ENCODE results near the gene SRBD1.

SRBD1 gene

DNA sequence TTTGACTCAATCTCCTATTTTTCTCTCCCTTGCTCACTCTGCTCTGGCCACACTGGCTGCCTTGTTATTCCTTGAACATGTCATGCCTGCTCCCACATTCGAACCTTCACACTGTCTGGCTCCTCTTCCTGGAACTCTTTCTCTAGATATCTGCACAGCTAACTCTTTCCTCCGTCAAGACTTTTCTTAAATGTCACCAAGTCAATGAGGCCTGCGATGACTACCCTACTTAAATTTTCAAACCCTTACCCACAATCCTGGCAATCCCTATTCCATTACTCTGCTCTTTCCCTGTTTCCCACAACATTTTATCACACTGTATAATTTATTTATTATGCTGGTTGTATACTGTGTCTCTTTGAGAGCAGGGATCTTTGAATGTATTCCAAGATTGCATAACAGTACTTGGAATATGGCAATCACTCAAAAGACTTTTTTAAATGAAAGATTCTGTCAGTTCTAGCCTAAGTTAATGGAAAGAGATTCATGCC lies 206.2 kb downstream of the SRBD1 start:
- DNase-seq: no peak

DNA sequence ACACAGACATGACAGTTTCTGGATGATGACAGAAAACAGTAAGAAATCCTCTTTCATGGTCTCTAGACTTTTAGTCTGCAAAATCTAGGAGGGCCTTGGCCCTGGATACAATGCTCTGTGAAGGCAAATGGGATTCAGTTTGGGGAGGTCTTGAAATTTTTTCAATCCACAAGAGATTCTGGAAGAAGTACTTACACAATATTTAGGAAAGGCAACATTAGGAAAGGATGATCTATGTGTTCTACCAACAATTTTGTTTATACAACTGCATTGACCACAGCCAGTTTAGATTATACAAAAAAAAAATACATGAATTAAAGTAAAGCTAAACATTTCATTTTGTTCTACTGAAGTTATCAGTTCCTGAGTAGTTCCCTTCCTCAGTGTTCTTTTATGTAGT lies 208.0 kb downstream of the SRBD1 start:
- no peak for DNase-seq

DNA sequence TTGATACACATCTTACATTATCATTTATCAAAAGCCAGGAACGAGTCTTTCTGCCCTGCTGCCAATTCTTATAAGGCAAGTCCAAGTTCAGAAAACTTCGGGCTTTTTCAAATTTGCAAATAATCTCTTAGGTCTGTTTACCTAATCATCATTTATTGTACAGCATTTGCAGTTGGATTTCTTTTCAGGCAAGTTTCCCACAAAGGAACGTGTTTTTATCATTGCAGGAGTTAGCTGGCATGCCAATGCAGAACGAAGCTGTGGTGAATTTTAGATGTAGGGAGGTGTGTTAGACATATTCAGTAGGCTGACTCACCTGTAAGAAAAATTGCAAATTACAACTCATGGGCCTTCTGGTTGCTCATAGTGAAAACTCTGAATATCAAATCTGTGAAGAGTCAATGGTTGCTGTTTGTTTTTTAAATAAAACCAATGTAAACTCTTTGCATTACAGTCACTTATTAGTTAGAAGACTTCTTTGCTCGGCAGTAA lies 209.6 kb downstream of the SRBD1 start:
- DNase-seq: no peak

DNA sequence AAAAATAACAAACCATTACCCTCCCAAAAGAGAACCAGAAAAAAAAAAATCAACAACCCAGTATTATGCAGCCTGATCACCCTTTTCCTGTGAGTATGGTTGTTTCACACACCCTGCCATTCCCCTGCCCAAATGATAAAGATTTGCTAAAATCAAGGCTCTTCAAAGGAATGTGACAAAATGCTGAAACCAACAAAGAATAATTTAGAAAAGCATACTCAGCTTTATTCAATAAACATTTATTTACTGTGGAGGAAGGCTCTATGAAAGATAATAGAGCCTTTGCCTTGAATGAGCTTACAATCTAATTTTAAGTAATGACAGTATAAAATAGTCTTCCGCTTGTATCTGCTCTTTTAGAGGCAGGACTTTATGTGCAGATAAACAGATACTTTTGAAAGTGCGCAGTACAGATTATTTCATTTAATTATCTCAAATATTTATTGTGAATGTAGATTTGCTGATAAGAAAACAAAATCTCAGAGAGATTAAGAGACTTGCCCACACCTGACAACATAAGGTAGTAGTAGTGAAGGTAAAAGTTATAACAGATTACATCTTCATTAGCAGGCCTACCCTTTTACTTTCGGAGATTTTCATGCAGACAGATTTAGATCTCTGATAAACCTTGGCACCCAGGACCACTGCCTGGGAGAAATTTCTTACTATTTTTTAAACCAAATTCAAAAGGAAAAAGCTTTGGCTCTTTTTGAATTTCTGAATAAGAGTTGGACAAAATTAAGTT lies 211.9 kb downstream of the SRBD1 start:
- DNase-seq: no peak

GRCh38 chr2:45397292-45397691 lies 213.8 kb downstream of the SRBD1 start:
- DNase-seq: no peak

DNA sequence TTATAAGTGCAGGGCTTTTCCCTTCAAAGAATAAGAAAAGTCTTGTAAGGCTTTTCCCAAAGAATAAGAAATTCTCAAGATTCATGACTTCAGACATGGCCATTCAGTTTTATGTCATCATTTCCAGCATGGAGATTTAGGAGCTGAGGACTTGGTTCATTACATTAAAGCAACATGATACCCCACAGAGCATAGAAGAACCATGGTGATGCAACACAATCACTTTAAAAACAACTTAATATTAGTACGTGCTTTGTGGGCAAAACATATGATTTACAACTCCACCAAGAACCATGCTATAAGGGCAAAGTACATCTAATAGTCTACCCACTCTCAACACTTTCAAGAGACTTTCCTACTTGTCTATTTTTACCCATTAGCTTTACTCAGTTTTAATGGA lies 214.4 kb downstream of the SRBD1 start:
- no peak for DNase-seq

DNA sequence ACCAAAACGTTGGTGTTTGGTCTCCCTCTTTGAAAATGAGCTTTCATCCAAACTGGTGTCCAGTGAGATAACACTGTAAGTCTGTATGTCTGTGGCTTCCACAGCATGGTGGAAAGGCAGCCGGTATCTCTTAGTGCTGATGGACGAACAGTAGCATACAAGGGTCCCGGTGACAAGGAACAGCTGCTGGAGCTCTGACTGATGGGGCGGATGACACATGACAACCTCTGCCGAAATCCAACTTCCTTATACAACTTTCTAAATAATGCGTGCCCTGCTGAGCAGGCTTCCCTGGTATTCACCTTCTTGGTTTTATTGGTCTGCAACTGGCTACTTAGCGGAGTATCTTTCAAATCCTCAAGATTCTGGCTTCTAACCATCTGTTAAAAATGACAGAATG lies 216.2 kb downstream of the SRBD1 start:
- DNase-seq: no peak

- DNase-seq: no peak
These were observed 216.9 kb downstream of the SRBD1 start for GRCh38 chr2:45394216-45394615.

GRCh38 chr2:45391866-45392265 lies 219.2 kb downstream of the SRBD1 start:
- no peak for DNase-seq

DNA sequence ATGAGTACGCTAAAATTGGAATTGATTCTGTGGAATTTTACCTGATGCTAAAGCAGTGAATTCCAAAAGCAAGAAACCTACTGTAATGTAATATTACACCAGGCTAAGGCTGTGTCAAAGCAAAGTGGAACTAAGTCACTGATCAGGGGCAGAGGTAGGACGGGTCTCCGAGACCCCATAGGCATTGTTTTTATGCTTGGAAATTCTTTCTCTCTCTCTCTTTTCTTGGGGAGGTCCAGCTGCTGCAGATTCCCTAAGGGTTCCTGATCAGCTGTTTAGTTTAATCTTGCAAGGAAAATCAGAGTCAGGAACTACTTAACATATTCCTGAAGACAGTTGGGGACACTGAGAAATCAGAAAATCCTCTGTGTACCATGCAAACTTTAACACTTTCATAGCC lies 220.2 kb downstream of the SRBD1 start:
- DNase-seq: no peak

DNA sequence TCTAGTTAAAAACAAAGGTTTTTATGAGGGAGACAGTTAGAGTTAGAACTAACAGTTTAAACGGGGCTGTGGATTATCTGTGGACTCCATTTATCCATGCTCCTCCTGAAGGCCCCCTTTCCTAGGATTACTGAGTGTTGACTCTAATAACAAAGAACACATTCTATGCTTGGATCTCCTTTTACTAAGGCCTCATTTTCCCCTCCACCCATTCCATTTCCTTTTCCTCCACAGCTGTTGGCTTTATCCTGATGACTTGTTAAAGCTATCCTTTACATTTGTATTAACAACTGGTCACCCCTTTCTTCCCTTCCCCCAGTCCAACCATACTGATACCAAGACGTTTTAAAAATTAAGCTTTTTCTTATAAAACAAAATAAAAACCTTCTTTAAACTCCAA lies 220.6 kb downstream of the SRBD1 start:
- DNase-seq: no peak

GRCh38 chr2:45388541-45389100 lies 222.4 kb downstream of the SRBD1 start:
- DNase-seq: no peak

DNA sequence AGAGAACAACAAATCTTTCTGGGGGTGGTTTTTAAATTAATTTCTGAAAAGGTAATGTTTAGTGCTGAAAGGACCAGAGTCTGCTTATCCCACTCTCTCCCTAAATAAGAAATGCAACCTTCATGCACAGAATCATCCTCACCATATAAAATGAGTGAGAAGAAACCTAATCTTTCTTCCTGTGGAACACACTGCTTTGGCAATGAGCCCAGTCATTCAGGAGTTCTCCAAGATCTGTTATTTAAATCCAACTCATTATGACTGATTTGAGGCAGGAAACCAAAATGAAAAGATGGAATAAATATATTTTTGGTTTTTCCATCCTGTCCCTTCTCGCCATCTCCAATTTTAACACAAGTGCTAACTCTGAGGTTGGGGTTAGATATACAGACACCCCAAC lies 228.3 kb downstream of the SRBD1 start:
- DNase-seq: no peak

DNA sequence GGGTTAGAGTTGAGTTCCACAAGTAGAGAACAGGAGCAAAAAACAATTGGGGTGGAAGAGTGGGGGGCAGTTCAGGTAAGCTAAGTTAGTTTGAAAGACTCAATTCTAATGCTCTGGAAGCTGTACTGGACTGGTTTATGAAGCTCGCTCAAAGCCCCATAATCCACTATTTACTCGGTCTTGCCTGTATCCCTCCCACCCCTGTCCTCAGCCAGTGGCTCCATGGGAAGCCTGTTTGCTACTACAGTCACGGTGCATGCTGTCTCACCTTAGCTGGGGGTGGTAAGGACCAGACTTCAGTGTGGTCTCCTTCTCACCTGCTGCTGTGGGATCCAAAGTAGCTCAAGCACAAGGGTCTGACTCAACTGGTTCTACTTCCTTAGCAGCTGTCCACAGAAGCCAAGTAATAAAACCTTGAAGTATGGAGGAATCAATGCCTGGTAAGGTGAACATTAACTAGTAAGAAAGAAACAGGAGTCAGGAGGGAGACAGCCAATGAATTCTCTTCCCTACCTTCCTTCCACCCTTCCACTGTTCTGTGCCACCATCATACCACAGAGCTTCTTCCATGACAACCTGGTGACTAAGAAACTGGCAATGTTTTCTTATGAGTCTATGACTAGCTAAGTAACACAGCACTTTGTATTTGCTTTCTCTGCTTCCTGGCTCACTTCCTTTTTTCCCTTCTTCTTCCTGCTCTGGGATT lies 230.8 kb downstream of the SRBD1 start:
- no peak for DNase-seq

DNA sequence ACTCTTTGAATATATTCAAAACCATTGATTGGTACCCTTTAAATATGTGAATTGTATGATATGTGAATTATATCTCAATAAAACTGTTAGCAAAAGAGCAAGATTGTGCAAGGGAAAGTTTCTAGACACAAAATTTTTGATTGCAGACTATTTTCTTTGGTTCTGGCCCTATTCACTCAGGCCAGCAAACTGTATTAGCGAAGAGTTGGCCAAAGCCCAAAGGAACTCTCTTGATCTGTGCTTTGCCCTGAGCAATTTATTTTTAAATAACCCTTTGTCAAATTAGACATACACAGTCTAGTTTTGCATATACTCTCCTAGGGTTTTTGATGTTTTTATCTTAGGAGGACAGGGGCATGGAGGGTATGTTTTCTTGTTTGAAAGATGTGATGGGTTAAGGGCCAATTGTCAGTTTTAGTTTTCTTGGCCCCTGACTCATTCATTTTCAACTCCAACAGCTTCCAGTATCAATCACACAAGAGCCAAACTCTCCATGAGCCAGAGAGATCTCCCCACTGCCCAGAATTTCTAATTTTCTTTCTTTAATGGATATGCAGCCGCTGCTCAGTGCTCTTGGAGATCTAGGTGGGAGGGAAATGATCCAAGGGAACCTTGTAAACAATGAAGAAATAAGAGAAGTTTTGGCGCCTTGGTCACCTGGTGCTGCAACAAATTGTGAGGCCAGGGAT lies 231.5 kb downstream of the SRBD1 start:
- DNase-seq: no peak

DNA sequence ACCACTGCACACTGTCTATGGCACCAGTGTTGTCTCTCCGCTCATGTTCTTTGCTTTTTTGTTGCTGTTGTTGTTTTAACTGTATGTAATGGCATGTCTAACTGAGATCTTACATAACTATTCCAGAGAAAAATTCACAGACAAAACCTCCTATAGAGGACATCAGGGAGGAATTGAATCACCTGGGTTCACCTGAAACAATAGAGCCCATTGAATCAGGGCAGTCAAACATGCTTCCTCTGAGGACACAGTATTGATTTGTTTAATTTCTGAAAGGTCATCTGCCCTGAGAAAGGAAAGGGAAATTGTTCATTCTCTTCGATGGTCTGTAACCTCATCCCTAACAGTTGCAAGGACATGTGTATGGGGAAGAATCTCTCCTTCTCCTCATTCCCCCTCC lies 237.5 kb downstream of the SRBD1 start:
- no peak for DNase-seq

GRCh38 chr2:45370369-45370768 lies 240.7 kb downstream of the SRBD1 start:
- no peak for DNase-seq

DNA sequence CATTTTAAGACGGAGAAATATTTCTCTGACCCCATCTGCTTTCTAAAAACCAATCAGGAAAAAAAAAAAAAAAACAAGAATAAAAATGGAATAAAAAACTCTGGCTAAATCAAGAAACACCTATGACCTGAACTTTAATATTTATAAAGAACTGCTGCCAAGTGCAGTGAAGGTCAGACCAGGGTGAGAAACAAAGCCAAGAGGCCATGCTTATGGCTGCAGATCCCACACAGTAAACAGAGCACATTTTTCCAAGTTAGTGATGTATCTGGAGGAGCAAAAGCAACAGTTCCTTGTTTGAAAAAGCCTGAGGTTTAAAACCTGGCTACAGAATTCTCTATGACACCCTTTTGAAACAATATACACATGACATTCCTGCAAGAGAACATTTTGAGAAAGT lies 242.3 kb downstream of the SRBD1 start:
- DNase-seq: no peak

DNA sequence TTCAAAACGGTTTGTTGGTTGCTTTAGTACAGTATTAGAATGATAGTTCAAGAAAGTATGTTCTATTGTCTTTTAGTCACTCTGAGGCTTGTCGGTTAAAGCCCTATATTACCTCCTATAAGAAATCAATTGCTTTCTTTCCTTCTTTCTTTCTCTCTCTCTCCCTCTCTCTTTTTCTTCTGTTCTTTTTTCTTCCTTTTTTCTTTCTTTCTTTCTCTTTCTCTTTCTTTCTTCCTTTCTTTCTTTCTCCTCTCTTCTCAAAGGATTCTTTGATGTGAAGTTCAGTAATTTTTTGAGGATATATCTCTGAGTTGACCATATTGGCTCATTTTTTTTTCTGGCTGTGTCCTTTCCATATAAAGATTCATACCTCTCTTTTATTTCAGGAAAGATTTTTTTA lies 249.4 kb downstream of the SRBD1 start:
- DNase-seq: no peak

DNA sequence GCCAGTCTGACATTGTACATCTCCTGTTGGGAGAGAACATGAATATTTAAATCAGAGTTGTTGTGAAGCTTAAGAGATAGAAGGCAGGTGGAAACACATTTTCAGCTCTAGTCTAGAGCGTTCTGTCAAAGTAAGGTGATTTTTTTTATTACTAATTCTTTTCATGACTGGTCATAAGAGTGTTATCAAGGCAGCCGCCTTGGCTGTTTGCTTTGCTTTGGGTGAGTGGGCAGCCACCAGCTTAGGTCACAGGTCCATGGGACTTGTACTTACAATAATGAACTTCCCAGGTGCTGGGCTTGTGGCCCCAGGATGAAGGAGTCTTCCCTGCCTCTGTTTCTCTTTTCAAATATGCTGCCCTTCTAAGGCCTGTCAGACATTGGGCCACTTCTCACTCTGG lies 256.3 kb downstream of the SRBD1 start:
- no peak for DNase-seq

DNA sequence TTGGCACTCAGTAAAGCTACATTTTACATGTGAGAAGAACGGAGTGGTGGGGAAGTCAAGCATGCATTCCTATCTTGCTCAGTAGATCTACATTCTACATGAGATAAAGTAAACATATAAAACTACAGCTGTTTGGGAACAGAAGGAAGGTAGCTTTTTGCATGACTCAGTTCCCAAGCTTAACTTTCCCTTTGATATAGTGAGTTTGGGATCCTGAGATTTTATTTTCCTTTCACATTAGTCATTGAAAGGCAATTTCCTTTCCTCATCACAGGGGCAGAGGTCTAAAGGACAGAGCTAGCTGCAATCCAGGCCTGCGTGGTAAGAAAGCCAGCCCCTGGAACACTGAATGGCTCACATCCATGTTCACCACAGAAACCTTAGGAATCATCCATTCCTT lies 257.2 kb downstream of the SRBD1 start:
- DNase-seq: no peak

DNA sequence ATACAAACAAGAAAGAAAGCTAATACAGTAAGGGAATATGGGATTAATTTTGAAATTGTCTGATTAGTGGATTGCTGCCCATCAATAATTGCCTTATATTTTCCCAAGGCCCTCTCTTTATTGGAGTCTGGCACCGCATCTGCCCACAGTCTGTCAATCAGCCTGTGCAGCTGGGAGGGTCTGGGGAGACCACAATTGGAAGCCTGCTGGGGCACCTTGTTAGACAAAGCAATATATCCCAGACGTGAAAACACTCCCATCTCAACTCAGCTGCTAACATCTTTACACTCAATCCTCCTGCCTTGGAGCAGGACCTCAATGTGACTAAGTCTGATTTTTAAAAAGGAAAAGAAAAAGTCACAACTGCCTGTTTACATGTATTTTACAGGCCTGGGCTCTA lies 258.6 kb downstream of the SRBD1 start:
- DNase-seq: no peak

Data from inflammatory macrophage treated with lipopolysaccharide for 4 hours (primary cell).